Parathyroid adenoma (tissue), 2 donors: ENCODE data around the gene SCN7A.
"Not testable (repeated sequence)": the region's sequence is repeated elsewhere in the genome, so short reads cannot be mapped to it uniquely, and the experiment has no call there.

Experiments used
- H2AFZ ChIP-seq: fragments of 300-600 bp; sonication (generic); one replicate; pipeline ENCODE4 v1.7.0; 2017; ENCODE audit warnings: antibody characterized with exemption, mild to moderate bottlenecking
- H3K27ac ChIP-seq: fragments of 300-600 bp; sonication (generic); one replicate; pipeline ENCODE4 v1.7.0; 2017
- H3K27me3 ChIP-seq: fragments of 300-600 bp; sonication (generic); one replicate; pipeline ENCODE4 v1.7.0; 2017; ENCODE audit warnings: low read length; ENCODE audit not compliant: control insufficient read depth, insufficient read depth
- H3K36me3 ChIP-seq: fragments of 300-600 bp; sonication (generic); one replicate; pipeline ENCODE4 v1.7.0; 2017; ENCODE audit warnings: low read length; ENCODE audit not compliant: control insufficient read depth, insufficient read depth
- H3K4me1 ChIP-seq: fragments of 300-600 bp; sonication (generic); one replicate; pipeline ENCODE4 v1.7.0; 2017; ENCODE audit warnings: control low read depth
- H3K4me2 ChIP-seq: fragments of 300-600 bp; sonication (generic); one replicate; pipeline ENCODE4 v1.7.0; 2017; ENCODE audit warnings: low read length
- H3K4me3 ChIP-seq: fragments of 300-600 bp; sonication (generic); one replicate; pipeline ENCODE4 v1.7.0; 2017; ENCODE audit warnings: low read depth, low read length
- H3K79me2 ChIP-seq: fragments of 300-600 bp; sonication (generic); one replicate; pipeline ENCODE4 v1.7.0; 2017; ENCODE audit warnings: control low read depth
- H3K9ac ChIP-seq: fragments of 300-600 bp; sonication (generic); one replicate; pipeline ENCODE4 v1.7.0; 2017; ENCODE audit warnings: mild to moderate bottlenecking
- H3K9me3 ChIP-seq: fragments of 300-600 bp; sonication (generic); one replicate; pipeline ENCODE4 v1.7.0; 2017; ENCODE audit warnings: low read length; ENCODE audit not compliant: control insufficient read depth
- CTCF ChIP-seq: fragments of 300-600 bp; sonication (generic); IDR thresholded peaks from one replicate; pipeline ENCODE4 v1.7.0; 2017; ENCODE audit warnings: antibody characterized with exemption, mild to moderate bottlenecking
- donor health status: primary hyperparathyroidism.

The SCN7A gene

GRCh38 chr2:166360426-166360825 is 133.6 kb downstream of the SCN7A start:
- Histone ChIP-seq H3K4me3 (no peak overlapping the region), H2AFZ (no peak overlapping the region), H3K27me3 (no peaks in the 10 kb centered on the region), H3K79me2 (no peaks in the 10 kb centered on the region), H3K36me3 (no peaks in the 10 kb centered on the region), H3K4me2 (no peak overlapping the region), H3K4me1 (no peaks in the 10 kb centered on the region), H3K9me3 (no peaks in the 10 kb centered on the region), H3K27ac (no peak overlapping the region), H3K9ac (no peak overlapping the region)
- no peak for TF ChIP-seq CTCF

GRCh38 chr2:166357950-166358321 is 136.1 kb downstream of the SCN7A start:
- H3K9me3 ChIP-seq, H3K27ac ChIP-seq, H3K4me1 ChIP-seq, H3K4me2 ChIP-seq, H2AFZ ChIP-seq, H3K36me3 ChIP-seq, H3K27me3 ChIP-seq, H3K9ac ChIP-seq, H3K79me2 ChIP-seq, H3K4me3 ChIP-seq: not testable (repeated sequence)

GRCh38 chr2:166357068-166357949 is 136.7 kb downstream of the SCN7A start:
- Histone ChIP-seq H3K4me2 (no peak overlapping the region), H3K79me2 (no peaks in the 10 kb centered on the region)

More at GRCh38 chr2:166357068-166357949, 136.7 kb downstream of the SCN7A start:
- TF ChIP-seq CTCF, result no peak
- Histone ChIP-seq H3K36me3 (no peaks in the 10 kb centered on the region), H3K27ac (no peak overlapping the region), H2AFZ (no peak overlapping the region), H3K4me3 (no peak overlapping the region), H3K9me3 (no peaks in the 10 kb centered on the region), H3K4me1 (no peaks in the 10 kb centered on the region), H3K27me3 (no peaks in the 10 kb centered on the region), H3K9ac (no peak overlapping the region)
